ENCODE results near the gene VAV1.

GRCh38 chr19:6778386-6778785 is 5.9 kb downstream of the VAV1 start:
- TF ChIP-seq, protein P1, sequence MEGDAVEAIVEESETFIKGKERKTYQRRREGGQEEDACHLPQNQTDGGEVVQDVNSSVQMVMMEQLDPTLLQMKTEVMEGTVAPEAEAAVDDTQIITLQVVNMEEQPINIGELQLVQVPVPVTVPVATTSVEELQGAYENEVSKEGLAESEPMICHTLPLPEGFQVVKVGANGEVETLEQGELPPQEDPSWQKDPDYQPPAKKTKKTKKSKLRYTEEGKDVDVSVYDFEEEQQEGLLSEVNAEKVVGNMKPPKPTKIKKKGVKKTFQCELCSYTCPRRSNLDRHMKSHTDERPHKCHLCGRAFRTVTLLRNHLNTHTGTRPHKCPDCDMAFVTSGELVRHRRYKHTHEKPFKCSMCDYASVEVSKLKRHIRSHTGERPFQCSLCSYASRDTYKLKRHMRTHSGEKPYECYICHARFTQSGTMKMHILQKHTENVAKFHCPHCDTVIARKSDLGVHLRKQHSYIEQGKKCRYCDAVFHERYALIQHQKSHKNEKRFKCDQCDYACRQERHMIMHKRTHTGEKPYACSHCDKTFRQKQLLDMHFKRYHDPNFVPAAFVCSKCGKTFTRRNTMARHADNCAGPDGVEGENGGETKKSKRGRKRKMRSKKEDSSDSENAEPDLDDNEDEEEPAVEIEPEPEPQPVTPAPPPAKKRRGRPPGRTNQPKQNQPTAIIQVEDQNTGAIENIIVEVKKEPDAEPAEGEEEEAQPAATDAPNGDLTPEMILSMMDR (IDR thresholded peaks at IDR 0.05) = no peak
- TF ChIP-seq EZH2 (IDR thresholded peaks at IDR 0.05; ENCODE audit: borderline replicate concordance, insufficient read depth, low read depth, low read length, poor library complexity, severe bottlenecking) = no peak
